GM23338 (cell line): ENCODE measurements around the gene DLL4. TPM values are rescaled to one million over a fixed set of nuclear protein-coding genes. Genes with fewer than 3 reads are reported as not detected.

Experiments
- ATAC-seq: fragments of 200-7000 bp; cut with Tn5 transposase; 3 replicates; pipeline ENCODE4 v1.9.1; 2020
- DNase-seq: peaks from one replicate; pipeline ENCODE4 v3.0.0-alpha.2; 2015; ENCODE audit warnings: low spot score
- H2AFZ ChIP-seq: fragments of 200-600 bp; sonication (generic); 2 replicates; pipeline ENCODE4 v1.8.0; 2016; ENCODE audit warnings: antibody characterized with exemption, mild to moderate bottlenecking, moderate library complexity
- H3F3A ChIP-seq: fragments of 200-600 bp; sonication (generic); replicated peaks from 2 replicates; pipeline ENCODE4 v1.8.0; 2017; ENCODE audit warnings: antibody characterized with exemption, mixed run types, low read depth
- H3K27ac ChIP-seq: fragments of 200-600 bp; sonication (generic); 2 replicates; pipeline ENCODE4 v1.6.1; 2016; ENCODE audit warnings: low read depth
- H3K27me3 ChIP-seq: fragments of 200-600 bp; sonication (generic); 2 replicates; pipeline ENCODE4 v1.8.0; 2016; ENCODE audit warnings: mild to moderate bottlenecking, mixed run types, moderate library complexity; ENCODE audit not compliant: insufficient read depth
- H3K36me3 ChIP-seq: fragments of 200-600 bp; sonication (generic); 2 replicates; pipeline ENCODE4 v1.8.0; 2016; ENCODE audit warnings: mild to moderate bottlenecking; ENCODE audit not compliant: insufficient read depth
- H3K4me1 ChIP-seq: fragments of 200-600 bp; sonication (generic); 2 replicates; pipeline ENCODE4 v1.8.0; 2016; ENCODE audit warnings: mild to moderate bottlenecking, moderate library complexity; ENCODE audit not compliant: insufficient read depth
- H3K4me2 ChIP-seq: fragments of 200-600 bp; sonication (generic); 2 replicates; pipeline ENCODE4 v1.7.1; 2017; ENCODE audit warnings: mixed run types
- H3K4me3 ChIP-seq: fragments of 200-600 bp; sonication (generic); 2 replicates; pipeline ENCODE4 v1.6.1; 2016; ENCODE audit warnings: mixed run types
- H3K79me2 ChIP-seq: fragments of 200-600 bp; sonication (generic); replicated peaks from 2 replicates; pipeline ENCODE4 v1.8.0; 2017; ENCODE audit warnings: mild to moderate bottlenecking; ENCODE audit not compliant: insufficient read depth
- H3K9me2 ChIP-seq: fragments of 200-600 bp; sonication (generic); 2 replicates; pipeline ENCODE4 v1.8.0; 2017; ENCODE audit not compliant: insufficient read depth
- H4K20me1 ChIP-seq: fragments of 200-600 bp; sonication (generic); replicated peaks from 2 replicates; pipeline ENCODE4 v1.8.0; 2017; ENCODE audit warnings: mild to moderate bottlenecking; ENCODE audit not compliant: insufficient read depth
- H3K27ac Mint-ChIP-seq: 2 replicates; pipeline ENCODE4 v1.8.0; 2020; ENCODE audit warnings: inconsistent platforms, mild to moderate bottlenecking, moderate library complexity, mixed read lengths
- H3K27me3 Mint-ChIP-seq: 3 replicates; pipeline ENCODE4 v1.8.0; 2022; ENCODE audit warnings: low read depth, mild to moderate bottlenecking, moderate library complexity, mixed read lengths, inconsistent platforms; ENCODE audit not compliant: insufficient read depth, poor library complexity
- H3K36me3 Mint-ChIP-seq: 3 replicates; pipeline ENCODE4 v1.8.0; 2021; ENCODE audit warnings: low read depth, mild to moderate bottlenecking, inconsistent platforms, moderate library complexity, mixed read lengths
- H3K4me1 Mint-ChIP-seq: 3 replicates; pipeline ENCODE4 v1.8.0; 2020; ENCODE audit warnings: mild to moderate bottlenecking, inconsistent platforms, mixed read lengths
- H3K4me3 Mint-ChIP-seq: 3 replicates; pipeline ENCODE4 v1.8.0; 2021; ENCODE audit warnings: moderate library complexity, mild to moderate bottlenecking, inconsistent platforms, mixed read lengths
- H3K9me3 Mint-ChIP-seq: 3 replicates; pipeline ENCODE4 v1.8.0; 2020; ENCODE audit warnings: moderate library complexity, mild to moderate bottlenecking, inconsistent platforms, mixed read lengths
- CREB1 ChIP-seq: fragments of 250-450 bp; sonication (Bioruptor Pico); IDR thresholded peaks from 2 replicates; pipeline ENCODE4 v1.5.0; 2020; ENCODE audit warnings: low read depth, mild to moderate bottlenecking, moderate library complexity
- EZH2 ChIP-seq: fragments of 200-600 bp; sonication (generic); IDR thresholded peaks from one replicate; pipeline ENCODE4 v1.8.0; 2017; ENCODE audit warnings: antibody characterized with exemption, mild to moderate bottlenecking, low read depth; ENCODE audit not compliant: unreplicated experiment
- EZH2phosphoT487 ChIP-seq: fragments of 200-600 bp; sonication (generic); IDR thresholded peaks from one replicate; pipeline ENCODE4 v1.8.1; 2018; ENCODE audit warnings: antibody characterized with exemption; ENCODE audit not compliant: unreplicated experiment
- NANOG ChIP-seq: IDR thresholded peaks from 2 replicates; pipeline ENCODE4 v1.6.1; 2016; ENCODE audit warnings: antibody characterized with exemption, borderline replicate concordance
- STAT1 ChIP-seq: IDR thresholded peaks from one replicate; pipeline ENCODE4 v1.6.1; 2016; ENCODE audit warnings: antibody characterized with exemption; ENCODE audit not compliant: unreplicated experiment
- ZNF114 ChIP-seq: fragments of 250-450 bp; sonication (Bioruptor Pico); IDR thresholded peaks from 2 replicates; pipeline ENCODE4 v1.5.0; 2020; ENCODE audit warnings: mild to moderate bottlenecking, moderate library complexity
- ZNF331 ChIP-seq: fragments of 250-450 bp; sonication (Bioruptor Pico); IDR thresholded peaks from 2 replicates; pipeline ENCODE4 v1.5.0; 2020; ENCODE audit warnings: low read depth, mild to moderate bottlenecking, moderate library complexity
- polyA plus RNA-seq: library from polyadenylated mRNA; unstranded; fragments of >200 nt; fragmentation: Nextera tagmentation; extraction: Ambion mirVana; gene quantifications from 2 replicates; pipeline ENCODE4 v1.2.1, GENCODE V29; 2016
- total RNA-seq: library from RNA; depleted of rRNA; stranded (reverse); fragments of >200 nt; shearing (Covaris generic); gene quantifications from 2 replicates; pipeline ENCODE4 v1.2.3, GENCODE V29; 2014
- TF ChIP-seq, protein P1 (sequence below): fragments of 250-450 bp; sonication (Bioruptor Pico); IDR thresholded peaks from 2 replicates; pipeline ENCODE4 v1.5.0; 2020; ENCODE audit warnings: mild to moderate bottlenecking, moderate library complexity
- TF ChIP-seq, protein P2 (sequence below): IDR thresholded peaks from 2 replicates; pipeline ENCODE4 v1.6.1; 2016; ENCODE audit warnings: antibody characterized with exemption
- TF ChIP-seq, protein P3 (sequence below), 2 experiments: fragments of 200-600 bp in 1 of 2; sonication (generic) in 1 of 2; conservative IDR thresholded peaks; 2 replicates each; pipeline versions ENCODE4 v1.5.1 to v1.6.1; 2016 to 2017; ENCODE audit warnings: antibody characterized with exemption in 2 of 2, low read depth in 2 of 2, mild to moderate bottlenecking in 2 of 2, moderate library complexity in 1 of 2

Gene DLL4
- total and polyA plus RNA-seq, 2 experiments from 2014 or later: 0.31 to 0.99 TPM

DNA sequence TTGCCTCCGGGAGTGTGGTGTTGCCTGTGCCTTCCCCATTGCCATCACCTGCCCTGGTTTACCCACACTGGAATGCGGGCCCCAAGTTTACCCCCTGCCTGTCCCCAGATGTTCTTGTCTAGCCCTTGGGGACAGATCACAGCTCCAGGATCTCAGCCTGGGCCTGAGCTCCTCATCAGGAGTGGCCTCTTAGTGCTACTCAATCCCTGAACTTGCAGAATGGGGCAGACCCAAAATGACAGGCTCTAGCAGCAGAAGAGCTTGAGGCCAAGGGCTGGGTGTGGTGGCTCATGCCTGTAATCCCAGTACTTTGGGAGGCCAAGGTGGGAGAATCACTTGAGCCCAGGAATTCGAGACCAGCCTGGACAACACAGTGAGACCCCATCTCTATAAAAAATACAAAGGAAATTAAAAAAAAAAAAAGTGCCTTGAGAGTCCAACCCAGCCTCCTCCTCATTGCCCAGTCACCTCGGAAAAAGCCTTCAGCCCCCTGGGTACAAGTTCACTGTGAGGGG is 28.0 kb downstream of the DLL4 start:
- Mint-ChIP-seq H3K4me3 (no peak overlapping the region), H3K9me3 (no peaks in the 10 kb centered on the region; the same call in none of the 3 replicates), H3K27ac (no peak overlapping the region), H3K27me3 (peaks cover 51% of the 10 kb centered on the region), H3K36me3 (peaks cover 49% of the 10 kb centered on the region), H3K4me1 (peaks cover 57% of the 10 kb centered on the region)
- H3K27me3 ChIP-seq: no peaks in the 10 kb centered on the region
- H3K27ac ChIP-seq: peak overlapping the region; percentile 55; the same call in 1 of the 2 replicates
- peaks cover 27% of the 10 kb centered on the region for H3K4me1 ChIP-seq
- DNase-seq (no peak), ATAC-seq (no peak)
- H4K20me1 ChIP-seq: no peaks in the 10 kb centered on the region; the same call in 1 of the 2 replicates
- no peak overlapping the region for H3K4me2 ChIP-seq
- TF ChIP-seq, protein P1, sequence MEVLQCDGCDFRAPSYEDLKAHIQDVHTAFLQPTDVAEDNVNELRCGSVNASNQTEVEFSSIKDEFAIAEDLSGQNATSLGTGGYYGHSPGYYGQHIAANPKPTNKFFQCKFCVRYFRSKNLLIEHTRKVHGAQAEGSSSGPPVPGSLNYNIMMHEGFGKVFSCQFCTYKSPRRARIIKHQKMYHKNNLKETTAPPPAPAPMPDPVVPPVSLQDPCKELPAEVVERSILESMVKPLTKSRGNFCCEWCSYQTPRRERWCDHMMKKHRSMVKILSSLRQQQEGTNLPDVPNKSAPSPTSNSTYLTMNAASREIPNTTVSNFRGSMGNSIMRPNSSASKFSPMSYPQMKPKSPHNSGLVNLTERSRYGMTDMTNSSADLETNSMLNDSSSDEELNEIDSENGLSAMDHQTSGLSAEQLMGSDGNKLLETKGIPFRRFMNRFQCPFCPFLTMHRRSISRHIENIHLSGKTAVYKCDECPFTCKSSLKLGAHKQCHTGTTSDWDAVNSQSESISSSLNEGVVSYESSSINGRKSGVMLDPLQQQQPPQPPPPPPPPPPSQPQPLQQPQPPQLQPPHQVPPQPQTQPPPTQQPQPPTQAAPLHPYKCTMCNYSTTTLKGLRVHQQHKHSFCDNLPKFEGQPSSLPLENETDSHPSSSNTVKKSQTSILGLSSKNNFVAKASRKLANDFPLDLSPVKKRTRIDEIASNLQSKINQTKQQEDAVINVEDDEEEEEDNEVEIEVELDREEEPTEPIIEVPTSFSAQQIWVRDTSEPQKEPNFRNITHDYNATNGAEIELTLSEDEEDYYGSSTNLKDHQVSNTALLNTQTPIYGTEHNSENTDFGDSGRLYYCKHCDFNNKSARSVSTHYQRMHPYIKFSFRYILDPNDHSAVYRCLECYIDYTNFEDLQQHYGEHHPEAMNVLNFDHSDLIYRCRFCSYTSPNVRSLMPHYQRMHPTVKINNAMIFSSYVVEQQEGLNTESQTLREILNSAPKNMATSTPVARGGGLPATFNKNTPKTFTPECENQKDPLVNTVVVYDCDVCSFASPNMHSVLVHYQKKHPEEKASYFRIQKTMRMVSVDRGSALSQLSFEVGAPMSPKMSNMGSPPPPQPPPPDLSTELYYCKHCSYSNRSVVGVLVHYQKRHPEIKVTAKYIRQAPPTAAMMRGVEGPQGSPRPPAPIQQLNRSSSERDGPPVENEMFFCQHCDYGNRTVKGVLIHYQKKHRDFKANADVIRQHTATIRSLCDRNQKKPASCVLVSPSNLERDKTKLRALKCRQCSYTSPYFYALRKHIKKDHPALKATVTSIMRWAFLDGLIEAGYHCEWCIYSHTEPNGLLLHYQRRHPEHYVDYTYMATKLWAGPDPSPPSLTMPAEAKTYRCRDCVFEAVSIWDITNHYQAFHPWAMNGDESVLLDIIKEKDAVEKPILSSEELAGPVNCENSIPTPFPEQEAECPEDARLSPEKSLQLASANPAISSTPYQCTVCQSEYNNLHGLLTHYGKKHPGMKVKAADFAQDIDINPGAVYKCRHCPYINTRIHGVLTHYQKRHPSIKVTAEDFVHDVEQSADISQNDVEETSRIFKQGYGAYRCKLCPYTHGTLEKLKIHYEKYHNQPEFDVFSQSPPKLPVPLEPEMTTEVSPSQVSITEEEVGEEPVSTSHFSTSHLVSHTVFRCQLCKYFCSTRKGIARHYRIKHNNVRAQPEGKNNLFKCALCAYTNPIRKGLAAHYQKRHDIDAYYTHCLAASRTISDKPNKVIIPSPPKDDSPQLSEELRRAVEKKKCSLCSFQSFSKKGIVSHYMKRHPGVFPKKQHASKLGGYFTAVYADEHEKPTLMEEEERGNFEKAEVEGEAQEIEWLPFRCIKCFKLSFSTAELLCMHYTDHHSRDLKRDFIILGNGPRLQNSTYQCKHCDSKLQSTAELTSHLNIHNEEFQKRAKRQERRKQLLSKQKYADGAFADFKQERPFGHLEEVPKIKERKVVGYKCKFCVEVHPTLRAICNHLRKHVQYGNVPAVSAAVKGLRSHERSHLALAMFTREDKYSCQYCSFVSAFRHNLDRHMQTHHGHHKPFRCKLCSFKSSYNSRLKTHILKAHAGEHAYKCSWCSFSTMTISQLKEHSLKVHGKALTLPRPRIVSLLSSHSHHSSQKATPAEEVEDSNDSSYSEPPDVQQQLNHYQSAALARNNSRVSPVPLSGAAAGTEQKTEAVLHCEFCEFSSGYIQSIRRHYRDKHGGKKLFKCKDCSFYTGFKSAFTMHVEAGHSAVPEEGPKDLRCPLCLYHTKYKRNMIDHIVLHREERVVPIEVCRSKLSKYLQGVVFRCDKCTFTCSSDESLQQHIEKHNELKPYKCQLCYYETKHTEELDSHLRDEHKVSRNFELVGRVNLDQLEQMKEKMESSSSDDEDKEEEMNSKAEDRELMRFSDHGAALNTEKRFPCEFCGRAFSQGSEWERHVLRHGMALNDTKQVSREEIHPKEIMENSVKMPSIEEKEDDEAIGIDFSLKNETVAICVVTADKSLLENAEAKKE (CRISPR knock-in tag): no peak
- TF ChIP-seq CREB1 (CRISPR knock-in tag) (no peak), NANOG (no peak), ZNF331 (CRISPR knock-in tag) (no peak), EZH2phosphoT487 (no peak), EZH2 (no peak), STAT1 (no peak), ZNF114 (CRISPR knock-in tag) (no peak)
- TF ChIP-seq, protein P2, sequence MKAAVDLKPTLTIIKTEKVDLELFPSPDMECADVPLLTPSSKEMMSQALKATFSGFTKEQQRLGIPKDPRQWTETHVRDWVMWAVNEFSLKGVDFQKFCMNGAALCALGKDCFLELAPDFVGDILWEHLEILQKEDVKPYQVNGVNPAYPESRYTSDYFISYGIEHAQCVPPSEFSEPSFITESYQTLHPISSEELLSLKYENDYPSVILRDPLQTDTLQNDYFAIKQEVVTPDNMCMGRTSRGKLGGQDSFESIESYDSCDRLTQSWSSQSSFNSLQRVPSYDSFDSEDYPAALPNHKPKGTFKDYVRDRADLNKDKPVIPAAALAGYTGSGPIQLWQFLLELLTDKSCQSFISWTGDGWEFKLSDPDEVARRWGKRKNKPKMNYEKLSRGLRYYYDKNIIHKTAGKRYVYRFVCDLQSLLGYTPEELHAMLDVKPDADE: no peak
- TF ChIP-seq, protein P3, sequence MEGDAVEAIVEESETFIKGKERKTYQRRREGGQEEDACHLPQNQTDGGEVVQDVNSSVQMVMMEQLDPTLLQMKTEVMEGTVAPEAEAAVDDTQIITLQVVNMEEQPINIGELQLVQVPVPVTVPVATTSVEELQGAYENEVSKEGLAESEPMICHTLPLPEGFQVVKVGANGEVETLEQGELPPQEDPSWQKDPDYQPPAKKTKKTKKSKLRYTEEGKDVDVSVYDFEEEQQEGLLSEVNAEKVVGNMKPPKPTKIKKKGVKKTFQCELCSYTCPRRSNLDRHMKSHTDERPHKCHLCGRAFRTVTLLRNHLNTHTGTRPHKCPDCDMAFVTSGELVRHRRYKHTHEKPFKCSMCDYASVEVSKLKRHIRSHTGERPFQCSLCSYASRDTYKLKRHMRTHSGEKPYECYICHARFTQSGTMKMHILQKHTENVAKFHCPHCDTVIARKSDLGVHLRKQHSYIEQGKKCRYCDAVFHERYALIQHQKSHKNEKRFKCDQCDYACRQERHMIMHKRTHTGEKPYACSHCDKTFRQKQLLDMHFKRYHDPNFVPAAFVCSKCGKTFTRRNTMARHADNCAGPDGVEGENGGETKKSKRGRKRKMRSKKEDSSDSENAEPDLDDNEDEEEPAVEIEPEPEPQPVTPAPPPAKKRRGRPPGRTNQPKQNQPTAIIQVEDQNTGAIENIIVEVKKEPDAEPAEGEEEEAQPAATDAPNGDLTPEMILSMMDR (conservative IDR thresholded peaks at IDR 0.05; ENCODE audit: low read depth in 2 of 2): no peak
- H3K9me2 ChIP-seq: no peaks in the 10 kb centered on the region
- H2AFZ ChIP-seq: no peak overlapping the region
- H3K36me3 ChIP-seq: peaks cover 7% of the 10 kb centered on the region
- no peak overlapping the region for H3K4me3 ChIP-seq
- peaks cover 31% of the 10 kb centered on the region for H3K79me2 ChIP-seq
- H3F3A ChIP-seq: peaks cover 30% of the 10 kb centered on the region
